ENCODE results near the gene DAGLB. TPM values are rescaled to one million over a fixed set of nuclear protein-coding genes. Genes with fewer than 3 reads are reported as not detected.

DAGLB gene
- total RNA-seq, 1 donor from 2014 or later: 30.0 TPM

GRCh38 chr7:6448943-6449543 is 1.3 kb upstream of the DAGLB start:
- Mint-ChIP-seq H3K4me3 (ENCODE audit: unreplicated experiment) (no peak overlapping the region), H3K27me3 (ENCODE audit: low read depth) (no peaks in the 10 kb centered on the region), H3K36me3 (ENCODE audit: low read depth) (peaks cover 9% of the 10 kb centered on the region), H3K4me1 (ENCODE audit: low read depth) (peaks cover 33% of the 10 kb centered on the region), H3K27ac (ENCODE audit: unreplicated experiment) (peak overlapping the region; percentile 22), H3K9me3 (ENCODE audit: low read depth) (no peaks in the 10 kb centered on the region)
- no peak for TF ChIP-seq CTCF (IDR thresholded peaks at IDR 0.05)
- DNase-seq (ENCODE audit: low spot score): peak; percentile 51

- H3K27me3 Mint-ChIP-seq (ENCODE audit: low read depth): no peaks in the 10 kb centered on the region
These were observed 745 bp downstream of the DAGLB start for GRCh38 chr7:6446838-6447580.

GRCh38 chr7:6444516-6445269 is 3.1 kb downstream of the DAGLB start:
- no peaks in the 10 kb centered on the region for H3K27me3 Mint-ChIP-seq (ENCODE audit: low read depth)
- peak overlapping the region; percentile 97 for H3K27ac Mint-ChIP-seq (ENCODE audit: unreplicated experiment)
- H3K4me3 Mint-ChIP-seq (ENCODE audit: unreplicated experiment): peak overlapping the region; percentile 13
- peaks cover 21% of the 10 kb centered on the region for H3K36me3 Mint-ChIP-seq (ENCODE audit: low read depth)
- no peaks in the 10 kb centered on the region for H3K9me3 Mint-ChIP-seq (ENCODE audit: low read depth)
- no peak for DNase-seq (ENCODE audit: low spot score)
- TF ChIP-seq CTCF (IDR thresholded peaks at IDR 0.05): no peak
- peaks cover 48% of the 10 kb centered on the region for H3K4me1 Mint-ChIP-seq (ENCODE audit: low read depth)

More at GRCh38 chr7:6446838-6447580, 745 bp downstream of the DAGLB start:
- DNase-seq (ENCODE audit: low spot score): no peak
- peak overlapping the region; percentile 99 for H3K27ac Mint-ChIP-seq (ENCODE audit: unreplicated experiment)
- peaks cover 43% of the 10 kb centered on the region for H3K4me1 Mint-ChIP-seq (ENCODE audit: low read depth)
- no peaks in the 10 kb centered on the region for H3K9me3 Mint-ChIP-seq (ENCODE audit: low read depth)
- TF ChIP-seq CTCF (IDR thresholded peaks at IDR 0.05): no peak
- peak overlapping the region; percentile 94 for H3K4me3 Mint-ChIP-seq (ENCODE audit: unreplicated experiment)
- H3K36me3 Mint-ChIP-seq (ENCODE audit: low read depth): peaks cover 17% of the 10 kb centered on the region

GRCh38 chr7:6443372-6443941 is 4.3 kb downstream of the DAGLB start:
- peak overlapping the region; percentile 97 for H3K27ac Mint-ChIP-seq (ENCODE audit: unreplicated experiment)
- no peak for DNase-seq (ENCODE audit: low spot score)

More at GRCh38 chr7:6443372-6443941, 4.3 kb downstream of the DAGLB start:
- Mint-ChIP-seq H3K9me3 (ENCODE audit: low read depth) (no peaks in the 10 kb centered on the region), H3K4me1 (ENCODE audit: low read depth) (peaks cover 52% of the 10 kb centered on the region), H3K4me3 (ENCODE audit: unreplicated experiment) (peak overlapping the region; percentile 21), H3K36me3 (ENCODE audit: low read depth) (peaks cover 26% of the 10 kb centered on the region), H3K27me3 (ENCODE audit: low read depth) (no peaks in the 10 kb centered on the region)
- no peak for TF ChIP-seq CTCF (IDR thresholded peaks at IDR 0.05)

Data from chondrocyte (in vitro differentiated cells).